Heart right ventricle (tissue), 16 donors: ENCODE results near the gene DHCR24. TPM values are rescaled to one million over a fixed set of nuclear protein-coding genes. Genes with fewer than 3 reads are reported as not detected.

Source experiments
- ATAC-seq, 8 donors: fragments of 200-7000 bp; cut with Tn5 transposase; one replicate each; pipeline ENCODE4 v1.9.1; 2020; ENCODE audit warnings: mild to moderate bottlenecking in 8 of 8, moderate library complexity in 8 of 8, moderate number of reproducible peaks in 1 of 8
- DNase-seq, 2 donors: peaks; one replicate each; pipeline ENCODE4 v3.0.0-alpha.2; 2020
- H3K27ac ChIP-seq, 10 donors: fragments of 200-600 bp; sonication (generic) in 2 of 10; one replicate each; pipeline versions ENCODE4 v1.5.0 to v1.8.0; 2020 to 2022; ENCODE audit warnings: mild to moderate bottlenecking in 3 of 10
- H3K27me3 ChIP-seq, 7 donors: fragments of 200-600 bp; one replicate each; pipeline ENCODE4 v1.8.0; 2021 to 2022; ENCODE audit warnings: mild to moderate bottlenecking in 2 of 7
- H3K36me3 ChIP-seq, 9 donors: fragments of 200-600 bp; sonication (generic) in 1 of 9; one replicate each; pipeline versions ENCODE4 v1.5.0 to v1.8.0; 2020 to 2022; ENCODE audit warnings: mild to moderate bottlenecking in 2 of 9
- H3K4me1 ChIP-seq, 9 donors: fragments of 200-600 bp; sonication (generic) in 1 of 9; one replicate each; pipeline versions ENCODE4 v1.5.0 to v1.8.0; 2020 to 2022; ENCODE audit warnings: mild to moderate bottlenecking in 4 of 9
- H3K4me3 ChIP-seq, 10 donors: fragments of 200-600 bp; sonication (generic) in 2 of 10; one replicate each; pipeline versions ENCODE4 v1.5.0 to v1.8.0; 2020 to 2022; ENCODE audit warnings: mild to moderate bottlenecking in 7 of 10, moderate library complexity in 2 of 10
- H3K9me3 ChIP-seq, 11 donors: fragments of 200-600 bp in 10 of 11; sonication (generic) in 2 of 11; one replicate each; pipeline versions ENCODE4 v1.5.0 to v1.8.0; 2013 to 2022; ENCODE audit warnings: mild to moderate bottlenecking in 2 of 11, control low read depth in 1 of 11, moderate library complexity in 1 of 11
- CTCF ChIP-seq, 9 donors: fragments of 200-600 bp; sonication (generic) in 2 of 9; IDR thresholded peaks; one replicate each; pipeline versions ENCODE4 v1.5.0 to v1.8.0; 2021 to 2022; ENCODE audit warnings: antibody characterized with exemption in 9 of 9, mild to moderate bottlenecking in 5 of 9, moderate library complexity in 1 of 9
- WGBS, 2 donors: extraction: QIAGEN DNeasy Blood & Tissue Kit; methylation state at CpG; one replicate each; pipeline ENCODE4 v1.1.7; 2013; ENCODE audit warnings: inconsistent platforms in 1 of 2; 5-methylcytosine and 5-hydroxymethylcytosine counted together
- intact Hi-C, 10 donors: fragments of 100-400 bp; cut with DNase I; formaldehyde crosslinking; loops; one replicate each; pipeline versions ENCODE4 v1.11.1 to v1.14.2; 2022
- polyA plus RNA-seq, 2 donors: library from polyadenylated mRNA; stranded (reverse); fragments of 200-250 nt; gene quantifications; one replicate each; pipeline ENCODE4 v1.2.3, GENCODE V29; 2013
- total RNA-seq, 10 donors: library from RNA; stranded (reverse); fragmentation: NEBNext Ultra II Directional in 3 of 10; extraction: Animal tissue kit (Norgen Biotek cat#: 25700) in 3 of 10; gene quantifications; one replicate each; pipeline versions ENCODE4 v1.2.1 to v1.2.4, GENCODE V29; 2021 to 2023
- donor health status: Arrhythmogenic right ventricular cardiomyopathy.
- donor health status: ischemic (EF 13 %, LVEDD 7.1; RV severe dilation, severe dysfunction).
- donor health status: healthy with polysubstance abuse.
- donor health status: DM: no; HTN: yes; CAD: no.
- donor health status: DM: no; HTN: no; CAD: no.
- donor health status: ischemic (EF 25% LVEDD 6.9; RV normal size, moderate dysfunction).
- donor health status: ischemic (EF 25% LVEDD 5.7; RV mildly dilated, moderate dysfunction).
- donor health status: healthy.
- donor health status: DM: yes; HTN: yes; CAD: no.
- donor health status: Ischemic cardiomyopathy.
- donor health status: ischemic (EF 35%, LVEDD 5.7; RV mildly dilated, moderate dysfunction).
- donor health status: nonischemic (EF 11% LVEDD 7.7; RV severe dilation, severe dysfunction).
- donor health status: DM: yes; HTN: yes; CAD: no.
- donor health status: PGD.
- donor health status: ischemic (EF 29% LVEDD 5.4; RV normal size, mild dysfunction).
- donor health status: nonischemic (EF 23%, LVEDD 6.1; RV moderate dilation, normal function).

Gene DHCR24
- total and polyA plus RNA-seq, 12 donors: 3.3 to 70.6 (median 15.0) TPM

GRCh38 chr1:54853793-54854370, 33.1 kb downstream of the DHCR24 start:
- Histone ChIP-seq H3K27ac (no peak overlapping the region), H3K4me3 (no peak overlapping the region), H3K36me3 (peaks cover 0 to 42% (median 0%) of the 10 kb centered on the region in 9 donors), H3K27me3 (no peaks in the 10 kb centered on the region), H3K4me1 (peaks cover 0 to 8% (median 0%) of the 10 kb centered on the region in 9 donors), H3K9me3 (no peaks in the 10 kb centered on the region)
- intact Hi-C loops: no loop called here
- 94 to 97% methylated on average over 12 of the region's 12 CpGs for WGBS, 2 donors
- DNase-seq (no peak), ATAC-seq (no peak)
- TF ChIP-seq CTCF (IDR thresholded peaks at IDR 0.05): no peak

- no peak for TF ChIP-seq CTCF (IDR thresholded peaks at IDR 0.05)
- ATAC-seq (no peak), DNase-seq (no peak)
- Histone ChIP-seq H3K4me3 (no peak overlapping the region), H3K27me3 (no peaks in the 10 kb centered on the region), H3K27ac (no peak overlapping the region), H3K36me3 (peaks cover 0 to 42% (median 0%) of the 10 kb centered on the region in 9 donors), H3K4me1 (peaks cover 0 to 8% (median 0%) of the 10 kb centered on the region in 9 donors), H3K9me3 (no peaks in the 10 kb centered on the region)
- intact Hi-C loops: no loop called here
- WGBS, 2 donors: 95% methylated on average over 9 of the region's 9 CpGs
These were observed 33.8 kb downstream of the DHCR24 start for GRCh38 chr1:54853096-54853792.

- H3K27me3 ChIP-seq: no peaks in the 10 kb centered on the region
- no peak for DNase-seq
- H3K4me3 ChIP-seq: no peak overlapping the region
- intact Hi-C loops: no loop called here
- no peaks in the 10 kb centered on the region for H3K9me3 ChIP-seq
- no peak for ATAC-seq
- H3K4me1 ChIP-seq: peaks cover 0 to 8% (median 0%) of the 10 kb centered on the region in 9 donors
- 83 to 86% methylated on average over 17 of the region's 17 CpGs for WGBS, 2 donors
- peaks cover 0 to 42% (median 0%) of the 10 kb centered on the region in 9 donors for H3K36me3 ChIP-seq
- no peak for TF ChIP-seq CTCF (IDR thresholded peaks at IDR 0.05)
- H3K27ac ChIP-seq: no peak overlapping the region
These were observed 35.0 kb downstream of the DHCR24 start for GRCh38 chr1:54851936-54852524.

GRCh38 chr1:54851406-54851805, 35.6 kb downstream of the DHCR24 start:
- no peak for DNase-seq
- Histone ChIP-seq H3K4me3 (no peak overlapping the region), H3K4me1 (peaks cover 0 to 8% (median 0%) of the 10 kb centered on the region in 9 donors), H3K27me3 (no peaks in the 10 kb centered on the region), H3K27ac (no peak overlapping the region), H3K36me3 (peaks cover 0 to 42% (median 0%) of the 10 kb centered on the region in 9 donors), H3K9me3 (no peaks in the 10 kb centered on the region)
- 94% methylated on average over 9 of the region's 9 CpGs for WGBS, 2 donors
- no peak for ATAC-seq
- intact Hi-C loops: no loop called here
- TF ChIP-seq CTCF (IDR thresholded peaks at IDR 0.05): no peak
